ENCODE results near the gene GPRC5C. TPM values are rescaled to one million over a fixed set of nuclear protein-coding genes. Genes with fewer than 3 reads are reported as not detected.

GPRC5C gene
- total RNA-seq, 4 donors from 2014 or later, result 11.3 to 27.2 (median 14.3) TPM

- peaks cover 0 to 15% (median 0%) of the 10 kb centered on the region in 3 donors for H3K9me3 ChIP-seq
- TF ChIP-seq CTCF (IDR thresholded peaks at IDR 0.05), result no peak
- no peak for TF ChIP-seq EP300 (IDR thresholded peaks at IDR 0.05)
- TF ChIP-seq POLR2AphosphoS5 (IDR thresholded peaks at IDR 0.05), result no peak
- no peak for TF ChIP-seq POLR2A (IDR thresholded peaks at IDR 0.05)
- no peak overlapping the region for H3K27ac ChIP-seq
- 97 to 100% methylated on average over 1 to 3 of the region's 3 CpGs for WGBS, 2 donors (ENCODE audit: low coverage in 1 of 2)
- no peak overlapping the region for H3K4me3 ChIP-seq
- no peaks in the 10 kb centered on the region for H3K4me1 ChIP-seq
- H3K27me3 ChIP-seq, result peaks cover 98% of the 10 kb centered on the region
- ATAC-seq, result no peak
- H3K36me3 ChIP-seq, result no peaks in the 10 kb centered on the region
Measured at GRCh38 chr17:74471341-74471740, 39.5 kb downstream of the GPRC5C start.

- no peaks in the 10 kb centered on the region for H3K36me3 ChIP-seq
- ATAC-seq, result no peak
- no peak overlapping the region for H3K4me3 ChIP-seq
- H3K27me3 ChIP-seq, result peaks cover 97% of the 10 kb centered on the region
- peaks cover 0 to 18% (median 0%) of the 10 kb centered on the region in 3 donors for H3K9me3 ChIP-seq
- H3K27ac ChIP-seq, result no peak overlapping the region
- H3K4me1 ChIP-seq, result no peaks in the 10 kb centered on the region
- no peak for TF ChIP-seq CTCF (IDR thresholded peaks at IDR 0.05)
- TF ChIP-seq EP300 (IDR thresholded peaks at IDR 0.05), result no peak
- TF ChIP-seq POLR2A (IDR thresholded peaks at IDR 0.05), result no peak
- TF ChIP-seq POLR2AphosphoS5 (IDR thresholded peaks at IDR 0.05), result no peak
- WGBS, 2 donors (ENCODE audit: low coverage in 1 of 2), result 50 to 83% methylated on average over 1 of the region's 4 CpGs
Measured at GRCh38 chr17:74472890-74473289, 41.0 kb downstream of the GPRC5C start.

GRCh38 chr17:74473294-74473693 lies 41.4 kb downstream of the GPRC5C start:
- no peak overlapping the region for H3K27ac ChIP-seq
- no peak overlapping the region for H3K4me3 ChIP-seq
- peaks cover 94% of the 10 kb centered on the region for H3K27me3 ChIP-seq
- H3K9me3 ChIP-seq, result peaks cover 0 to 18% (median 0%) of the 10 kb centered on the region in 3 donors
- TF ChIP-seq EP300 (IDR thresholded peaks at IDR 0.05), result no peak
- no peak for TF ChIP-seq POLR2AphosphoS5 (IDR thresholded peaks at IDR 0.05)
- no peak for TF ChIP-seq POLR2A (IDR thresholded peaks at IDR 0.05)
- no peak for TF ChIP-seq CTCF (IDR thresholded peaks at IDR 0.05)
- no peaks in the 10 kb centered on the region for H3K36me3 ChIP-seq
- WGBS, 2 donors (ENCODE audit: low coverage in 1 of 2), result no CpG with 5 or more reads among the region's 8 CpGs
- no peaks in the 10 kb centered on the region for H3K4me1 ChIP-seq
- no peak for ATAC-seq

GRCh38 chr17:74474043-74474792 lies 42.3 kb downstream of the GPRC5C start:
- WGBS, 2 donors (ENCODE audit: low coverage in 1 of 2), result 33 to 61% methylated on average over 2 to 5 of the region's 9 CpGs
- ATAC-seq, result no peak
- Histone ChIP-seq H3K4me1 (no peaks in the 10 kb centered on the region), H3K4me3 (no peak overlapping the region), H3K27ac (no peak overlapping the region), H3K27me3 (peaks cover 94% of the 10 kb centered on the region), H3K36me3 (no peaks in the 10 kb centered on the region), H3K9me3 (peaks cover 0 to 18% (median 0%) of the 10 kb centered on the region in 3 donors)
- no peak for TF ChIP-seq CTCF (IDR thresholded peaks at IDR 0.05)
- no peak for TF ChIP-seq EP300 (IDR thresholded peaks at IDR 0.05)
- no peak for TF ChIP-seq POLR2A (IDR thresholded peaks at IDR 0.05)
- TF ChIP-seq POLR2AphosphoS5 (IDR thresholded peaks at IDR 0.05), result no peak

- TF ChIP-seq POLR2AphosphoS5 (IDR thresholded peaks at IDR 0.05), result no peak
- no peak for TF ChIP-seq POLR2A (IDR thresholded peaks at IDR 0.05)
- TF ChIP-seq CTCF (IDR thresholded peaks at IDR 0.05), result no peak
- TF ChIP-seq EP300 (IDR thresholded peaks at IDR 0.05), result no peak
- no peaks in the 10 kb centered on the region for H3K36me3 ChIP-seq
- 80 to 90% methylated on average over 1 to 2 of the region's 4 CpGs for WGBS, 2 donors (ENCODE audit: low coverage in 1 of 2)
Measured at GRCh38 chr17:74475189-74475588, 43.3 kb downstream of the GPRC5C start.

More at GRCh38 chr17:74475189-74475588, 43.3 kb downstream of the GPRC5C start:
- no peak overlapping the region for H3K27ac ChIP-seq
- no peak overlapping the region for H3K4me3 ChIP-seq
- peaks cover 0 to 18% (median 0%) of the 10 kb centered on the region in 3 donors for H3K9me3 ChIP-seq
- H3K4me1 ChIP-seq, result no peaks in the 10 kb centered on the region
- ATAC-seq, result no peak
- peaks cover 91% of the 10 kb centered on the region for H3K27me3 ChIP-seq
